ENCODE results near the gene ZNF850. TPM values are rescaled to one million over a fixed set of nuclear protein-coding genes. Genes with fewer than 3 reads are reported as not detected.

The ZNF850 gene
- total and polyA plus RNA-seq, 2 of the 13 experiments (the other 11 are each of a cell fraction or from before 2014, with no cell fraction given) = 0.78 to 6.6 TPM

GRCh38 chr19:36771261-36772231 lies 1.1 kb downstream of the ZNF850 start (continued):
- TF ChIP-seq, protein P1, sequence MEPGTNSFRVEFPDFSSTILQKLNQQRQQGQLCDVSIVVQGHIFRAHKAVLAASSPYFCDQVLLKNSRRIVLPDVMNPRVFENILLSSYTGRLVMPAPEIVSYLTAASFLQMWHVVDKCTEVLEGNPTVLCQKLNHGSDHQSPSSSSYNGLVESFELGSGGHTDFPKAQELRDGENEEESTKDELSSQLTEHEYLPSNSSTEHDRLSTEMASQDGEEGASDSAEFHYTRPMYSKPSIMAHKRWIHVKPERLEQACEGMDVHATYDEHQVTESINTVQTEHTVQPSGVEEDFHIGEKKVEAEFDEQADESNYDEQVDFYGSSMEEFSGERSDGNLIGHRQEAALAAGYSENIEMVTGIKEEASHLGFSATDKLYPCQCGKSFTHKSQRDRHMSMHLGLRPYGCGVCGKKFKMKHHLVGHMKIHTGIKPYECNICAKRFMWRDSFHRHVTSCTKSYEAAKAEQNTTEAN (CRISPR knock-in tag; conservative IDR thresholded peaks at IDR 0.05) = no peak
- TF ChIP-seq, protein P2, sequence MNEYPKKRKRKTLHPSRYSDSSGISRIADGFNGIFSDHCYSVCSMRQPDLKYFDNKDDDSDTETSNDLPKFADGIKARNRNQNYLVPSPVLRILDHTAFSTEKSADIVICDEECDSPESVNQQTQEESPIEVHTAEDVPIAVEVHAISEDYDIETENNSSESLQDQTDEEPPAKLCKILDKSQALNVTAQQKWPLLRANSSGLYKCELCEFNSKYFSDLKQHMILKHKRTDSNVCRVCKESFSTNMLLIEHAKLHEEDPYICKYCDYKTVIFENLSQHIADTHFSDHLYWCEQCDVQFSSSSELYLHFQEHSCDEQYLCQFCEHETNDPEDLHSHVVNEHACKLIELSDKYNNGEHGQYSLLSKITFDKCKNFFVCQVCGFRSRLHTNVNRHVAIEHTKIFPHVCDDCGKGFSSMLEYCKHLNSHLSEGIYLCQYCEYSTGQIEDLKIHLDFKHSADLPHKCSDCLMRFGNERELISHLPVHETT (CRISPR knock-in tag; conservative IDR thresholded peaks at IDR 0.05) = no peak
- TF ChIP-seq IRF2 (CRISPR knock-in tag; IDR thresholded peaks at IDR 0.05) (peak; percentile 59; the same call in 1 of the 2 replicates), TFAP4 (IDR thresholded peaks at IDR 0.05; ENCODE audit: borderline replicate concordance, low read depth) (no peak), ZMYM4 (CRISPR knock-in tag; IDR thresholded peaks at IDR 0.05) (peak; percentile 60), REXO4 (CRISPR knock-in tag; IDR thresholded peaks at IDR 0.05; ENCODE audit: borderline replicate concordance) (no peak), ZNF292 (CRISPR knock-in tag; IDR thresholded peaks at IDR 0.05; ENCODE audit: borderline replicate concordance, low read depth) (no peak), EED (CRISPR knock-in tag; IDR thresholded peaks at IDR 0.05) (no peak), FOXP1 (IDR thresholded peaks at IDR 0.05) (no peak), FOXP1 (CRISPR knock-in tag; IDR thresholded peaks at IDR 0.05) (no peak), ZNF17 (CRISPR knock-in tag; IDR thresholded peaks at IDR 0.05) (no peak), MAFK (conservative IDR thresholded peaks at IDR 0.05 in 1 of 2, IDR thresholded peaks at IDR 0.05 in 1 of 2; ENCODE audit: low read length in 2 of 2) (no peak), CEBPB (IDR thresholded peaks at IDR 0.05; ENCODE audit: borderline replicate concordance, low read depth, low read length) (peak; percentile 18; the same call in 1 of the 2 replicates), DR1 (CRISPR knock-in tag; IDR thresholded peaks at IDR 0.05) (no peak), THRA (CRISPR knock-in tag; IDR thresholded peaks at IDR 0.05; ENCODE audit: borderline replicate concordance) (no peak), ZNF326 (CRISPR knock-in tag; IDR thresholded peaks at IDR 0.05; ENCODE audit: borderline replicate concordance) (no peak), NFKB2 (CRISPR knock-in tag; IDR thresholded peaks at IDR 0.05; ENCODE audit: borderline replicate concordance) (no peak), PRMT3 (CRISPR knock-in tag; IDR thresholded peaks at IDR 0.05; ENCODE audit: borderline replicate concordance, low read depth) (no peak)
- TF ChIP-seq, protein P3, sequence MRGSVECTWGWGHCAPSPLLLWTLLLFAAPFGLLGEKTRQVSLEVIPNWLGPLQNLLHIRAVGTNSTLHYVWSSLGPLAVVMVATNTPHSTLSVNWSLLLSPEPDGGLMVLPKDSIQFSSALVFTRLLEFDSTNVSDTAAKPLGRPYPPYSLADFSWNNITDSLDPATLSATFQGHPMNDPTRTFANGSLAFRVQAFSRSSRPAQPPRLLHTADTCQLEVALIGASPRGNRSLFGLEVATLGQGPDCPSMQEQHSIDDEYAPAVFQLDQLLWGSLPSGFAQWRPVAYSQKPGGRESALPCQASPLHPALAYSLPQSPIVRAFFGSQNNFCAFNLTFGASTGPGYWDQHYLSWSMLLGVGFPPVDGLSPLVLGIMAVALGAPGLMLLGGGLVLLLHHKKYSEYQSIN (CRISPR knock-in tag; IDR thresholded peaks at IDR 0.05; ENCODE audit: borderline replicate concordance) = no peak
- TF ChIP-seq, protein P4, sequence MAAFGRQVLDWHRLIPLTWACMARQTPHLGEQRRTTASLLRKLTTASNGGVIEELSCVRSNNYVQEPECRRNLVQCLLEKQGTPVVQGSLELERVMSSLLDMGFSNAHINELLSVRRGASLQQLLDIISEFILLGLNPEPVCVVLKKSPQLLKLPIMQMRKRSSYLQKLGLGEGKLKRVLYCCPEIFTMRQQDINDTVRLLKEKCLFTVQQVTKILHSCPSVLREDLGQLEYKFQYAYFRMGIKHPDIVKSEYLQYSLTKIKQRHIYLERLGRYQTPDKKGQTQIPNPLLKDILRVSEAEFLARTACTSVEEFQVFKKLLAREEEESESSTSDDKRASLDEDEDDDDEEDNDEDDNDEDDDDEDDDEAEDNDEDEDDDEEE (CRISPR knock-in tag; IDR thresholded peaks at IDR 0.05) = no peak
